ENCODE measurements around the gene SMIM15. TPM values are rescaled to one million over a fixed set of nuclear protein-coding genes. Genes with fewer than 3 reads are reported as not detected.

Gene SMIM15
- total and polyA plus RNA-seq, 12 donors = 16.5 to 26.1 (median 22.1) TPM

DNA sequence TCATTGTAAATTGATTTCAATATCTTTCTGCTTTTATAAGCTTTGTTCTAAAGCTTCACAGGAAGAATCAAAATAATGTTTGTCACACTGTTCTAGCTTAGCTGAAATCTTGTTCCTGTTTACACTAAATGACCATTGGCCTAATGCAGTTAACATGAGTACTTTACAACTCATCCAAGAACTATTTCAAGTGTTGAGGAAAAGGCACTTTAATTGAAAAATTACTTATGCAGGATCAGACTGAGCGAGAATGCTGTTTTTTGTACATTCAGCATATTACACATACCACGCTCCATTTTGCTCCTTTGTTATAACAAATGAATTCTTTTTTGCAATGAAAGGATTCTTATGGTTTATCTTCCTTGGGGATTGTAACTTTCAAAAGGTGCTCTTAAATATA lies 22.4 kb upstream of the SMIM15 start:
- no peak for TF ChIP-seq CTCF (IDR thresholded peaks at IDR 0.05)
- H3K4me3 ChIP-seq = no peak overlapping the region
- intact Hi-C loops (cut with DNase I) = no loop called here
- DNase-seq = no peak
- H3K4me1 ChIP-seq = peaks cover 0 to 9% (median 0%) of the 10 kb centered on the region in 9 donors
- no peaks in the 10 kb centered on the region for H3K27me3 ChIP-seq
- no peaks in the 10 kb centered on the region for H3K9me3 ChIP-seq
- no peaks in the 10 kb centered on the region for H3K36me3 ChIP-seq
- no peak for ATAC-seq
- no peak overlapping the region for H3K27ac ChIP-seq
- 89 to 91% methylated on average over 2 of the region's 2 CpGs for WGBS, 2 donors

- no peaks in the 10 kb centered on the region for H3K9me3 ChIP-seq
- no peak overlapping the region for H3K4me3 ChIP-seq
- no peak for ATAC-seq
- no peak for TF ChIP-seq CTCF (IDR thresholded peaks at IDR 0.05)
- no peaks in the 10 kb centered on the region for H3K36me3 ChIP-seq
- no peaks in the 10 kb centered on the region for H3K27me3 ChIP-seq
- 96 to 98% methylated on average over 1 of the region's 1 CpG for WGBS, 2 donors
- H3K27ac ChIP-seq = no peak overlapping the region
- peaks cover 0 to 9% (median 0%) of the 10 kb centered on the region in 9 donors for H3K4me1 ChIP-seq
- intact Hi-C loops (cut with DNase I) = no loop called here
- DNase-seq = no peak
These were observed 21.3 kb upstream of the SMIM15 start for GRCh38 chr5:61183538-61183937.

- no peak overlapping the region for H3K27ac ChIP-seq
- DNase-seq (no peak), ATAC-seq (no peak)
- no peaks in the 10 kb centered on the region for H3K36me3 ChIP-seq
- H3K4me3 ChIP-seq = no peak overlapping the region
- peaks cover 0 to 4% (median 0%) of the 10 kb centered on the region in 9 donors for H3K4me1 ChIP-seq
- H3K27me3 ChIP-seq = no peaks in the 10 kb centered on the region
- 70 to 78% methylated on average over 2 of the region's 2 CpGs for WGBS, 2 donors
- intact Hi-C loops (cut with DNase I) = no loop called here
- no peaks in the 10 kb centered on the region for H3K9me3 ChIP-seq
- TF ChIP-seq CTCF (IDR thresholded peaks at IDR 0.05) = no peak
These were observed 20.2 kb upstream of the SMIM15 start for GRCh38 chr5:61182449-61182848.

DNA sequence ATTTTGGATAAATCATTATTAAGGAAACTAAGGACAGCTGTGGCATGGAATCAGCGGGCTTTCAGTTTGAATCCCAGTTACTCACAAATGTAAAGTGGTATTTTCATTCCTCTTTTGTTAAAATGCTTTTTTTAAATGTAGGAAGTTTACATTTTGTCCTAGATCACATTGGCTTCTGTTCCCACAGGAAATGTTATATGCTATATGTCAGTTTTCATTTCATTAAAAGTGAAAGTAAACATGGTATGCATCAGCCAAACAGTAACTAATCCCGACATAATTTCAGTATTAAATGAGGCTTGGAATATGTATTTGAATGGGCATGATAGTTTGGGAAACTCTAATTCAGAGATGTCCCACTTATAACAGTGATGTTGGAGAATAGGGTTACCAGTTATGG lies 18.6 kb upstream of the SMIM15 start:
- Histone ChIP-seq H3K27me3 (no peaks in the 10 kb centered on the region), H3K36me3 (no peaks in the 10 kb centered on the region), H3K27ac (no peak overlapping the region), H3K4me1 (no peaks in the 10 kb centered on the region), H3K4me3 (peak overlapping the region in 5 of 10 donors; percentile 8 to 25 (median 22)), H3K9me3 (no peaks in the 10 kb centered on the region)
- DNase-seq (no peak), ATAC-seq (no peak)
- intact Hi-C loops (cut with DNase I) = no loop called here
- TF ChIP-seq CTCF (IDR thresholded peaks at IDR 0.05) = no peak
- WGBS, 2 donors = 65 to 72% methylated on average over 2 of the region's 2 CpGs

Measured in heart right ventricle (tissue), 16 donors.